OCI-M2 (cell line): Measurements from ENCODE around the gene CCND2.

Experiments used
- DNase-seq: peaks from one replicate; lab custom pipeline; 2025; ENCODE audit not compliant: unreplicated experiment; lab: John Stamatoyannopoulos, UW

The CCND2 gene

GRCh38 chr12:4289998-4290790 lies 16.6 kb downstream of the CCND2 start:
- DNase-seq: no peak

GRCh38 chr12:4292341-4293073 lies 18.9 kb downstream of the CCND2 start:
- DNase-seq: no peak

- DNase-seq: no peak
Measured at GRCh38 chr12:4293299-4293965, 19.9 kb downstream of the CCND2 start.

DNA sequence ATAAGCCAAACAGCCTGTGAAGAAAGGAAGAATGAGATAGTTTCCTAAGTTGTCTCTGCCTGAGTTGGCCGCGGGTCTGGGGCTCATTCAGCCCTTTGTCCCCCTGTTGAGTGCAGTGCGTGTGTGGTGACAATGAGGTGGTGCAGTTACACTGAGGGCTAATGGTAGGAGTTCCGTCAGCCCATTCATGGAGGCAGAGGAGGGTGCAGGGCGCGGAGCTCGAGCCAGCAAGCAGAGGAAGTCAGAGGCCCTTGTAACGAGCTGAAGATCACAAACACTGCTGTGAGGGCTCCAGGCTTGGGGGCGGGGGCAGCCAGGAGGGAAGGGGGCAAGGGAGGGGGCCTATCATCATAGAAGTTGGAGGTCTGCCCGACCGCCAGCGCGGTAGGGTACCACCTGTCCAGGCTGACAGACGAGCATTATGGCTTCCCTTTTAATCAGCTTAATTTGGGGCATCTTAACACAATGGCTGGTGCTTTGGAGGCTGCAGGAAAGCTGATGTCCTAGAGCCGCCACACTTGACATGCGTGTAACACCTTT lies 20.5 kb downstream of the CCND2 start:
- no peak for DNase-seq

GRCh38 chr12:4296751-4297150 lies 23.2 kb downstream of the CCND2 start:
- DNase-seq: no peak

- no peak for DNase-seq
Measured at GRCh38 chr12:4297617-4298016, 24.1 kb downstream of the CCND2 start.

DNA sequence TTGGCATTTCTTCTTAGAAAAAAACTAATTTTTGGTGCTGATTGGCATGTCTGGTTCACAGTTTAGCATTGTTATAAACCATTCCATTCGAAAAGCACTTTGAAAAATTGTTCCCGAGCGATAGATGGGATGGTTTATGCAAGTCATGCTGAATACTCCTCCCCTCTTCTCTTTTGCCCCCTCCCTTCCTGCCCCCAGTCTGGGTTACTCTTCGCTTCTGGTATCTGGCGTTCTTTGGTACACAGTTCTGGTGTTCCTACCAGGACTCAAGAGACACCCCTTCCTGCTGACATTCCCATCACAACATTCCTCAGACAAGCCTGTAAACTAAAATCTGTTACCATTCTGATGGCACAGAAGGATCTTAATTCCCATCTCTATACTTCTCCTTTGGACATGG lies 27.3 kb downstream of the CCND2 start:
- no peak for DNase-seq

GRCh38 chr12:4301932-4302501 lies 28.5 kb downstream of the CCND2 start:
- DNase-seq: no peak

DNA sequence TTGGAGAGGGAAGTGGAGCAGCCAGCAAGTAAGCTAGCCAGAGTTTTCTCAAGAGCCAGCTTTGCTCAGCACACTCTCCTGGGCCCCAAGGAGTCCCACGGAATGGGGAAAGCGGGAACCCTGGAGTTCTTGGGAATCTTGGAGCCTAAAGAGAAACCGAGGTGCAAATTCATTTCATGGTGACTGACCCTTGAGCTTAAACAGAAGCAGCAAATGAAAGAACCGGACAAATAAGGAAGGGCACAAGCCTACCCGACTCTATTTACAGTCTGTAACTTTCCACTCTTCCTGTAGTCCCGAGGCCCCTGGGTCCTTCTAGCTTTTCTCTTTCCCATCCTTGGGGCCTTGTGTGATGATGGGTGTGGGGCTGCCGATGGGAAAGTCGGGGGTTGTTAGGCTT lies 29.3 kb downstream of the CCND2 start:
- DNase-seq: no peak

DNA sequence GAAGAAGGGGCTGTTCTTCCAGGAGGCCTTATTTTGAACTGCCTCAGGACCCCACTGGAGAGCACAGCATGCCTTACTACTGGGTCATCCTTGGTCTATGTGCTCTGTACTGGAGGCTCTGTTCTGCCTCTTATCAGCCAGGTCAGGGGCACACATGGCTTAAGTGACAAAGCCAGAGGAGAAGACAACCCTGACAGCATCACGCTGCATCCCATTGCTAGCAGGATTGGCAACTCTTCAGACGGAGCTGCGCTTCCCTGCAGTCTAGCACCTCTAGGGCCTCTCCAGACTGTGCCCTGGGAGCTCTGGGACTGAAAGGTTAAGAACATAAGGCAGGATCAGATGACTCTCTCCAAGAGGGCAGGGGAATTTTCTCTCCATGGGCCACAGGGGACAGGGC lies 30.2 kb downstream of the CCND2 start:
- DNase-seq: no peak

DNA sequence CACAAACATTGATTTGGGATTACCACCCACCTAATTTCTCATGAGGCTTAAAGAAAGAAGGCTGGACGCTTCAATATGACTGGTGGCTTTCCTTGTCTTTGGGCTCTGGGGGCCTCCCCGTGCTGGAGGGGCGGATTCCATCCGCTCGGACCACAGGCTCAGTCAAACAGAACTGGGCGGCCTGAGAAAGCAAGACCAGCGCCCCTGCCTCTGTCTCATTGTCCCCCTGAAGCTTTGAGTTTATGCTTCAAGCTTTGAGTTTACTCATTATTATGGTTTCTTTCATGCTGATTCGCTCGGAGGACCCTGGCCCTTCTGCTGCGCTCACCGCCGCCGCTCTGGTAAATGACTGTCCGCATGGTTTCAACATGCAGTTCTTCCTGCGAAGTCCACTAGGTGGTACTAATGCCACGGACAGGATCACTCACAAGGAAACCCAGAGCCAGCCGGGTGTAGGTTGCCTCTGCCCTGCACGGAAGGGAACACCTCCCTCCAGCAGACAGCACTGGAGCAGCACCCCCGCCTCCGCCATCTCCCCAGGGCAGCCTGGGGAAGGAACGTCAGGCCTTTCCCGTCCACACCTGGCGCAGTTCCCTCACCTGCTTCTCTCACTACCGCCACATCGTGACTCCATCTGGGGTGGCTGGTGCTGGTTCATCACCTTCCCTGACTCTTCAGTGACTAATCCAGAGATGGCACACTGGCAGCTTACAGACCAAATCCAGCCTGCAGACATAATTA lies 34.2 kb downstream of the CCND2 start:
- DNase-seq: no peak

GRCh38 chr12:4308334-4308950 lies 34.9 kb downstream of the CCND2 start:
- DNase-seq: no peak

- DNase-seq: no peak
Measured at GRCh38 chr12:4311776-4312175, 38.2 kb downstream of the CCND2 start.

DNA sequence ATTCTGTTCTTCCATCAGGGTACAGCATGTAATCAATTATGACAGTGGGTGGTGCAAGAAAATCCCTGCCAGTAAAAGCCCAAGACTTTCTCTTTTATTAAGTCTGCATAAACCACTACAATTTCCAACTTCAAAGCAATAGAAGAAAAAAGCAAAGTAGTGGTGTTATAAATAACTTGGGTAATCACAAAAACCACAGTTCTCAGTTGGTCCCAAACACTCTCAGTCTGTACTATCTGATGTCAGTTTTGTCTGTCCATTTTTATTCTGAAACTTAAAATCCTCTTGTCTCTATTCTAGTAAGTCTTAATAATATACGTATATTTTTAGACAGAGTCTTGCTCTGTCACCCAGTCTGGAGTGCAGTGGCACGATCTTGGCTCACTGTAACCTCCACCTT lies 38.7 kb downstream of the CCND2 start:
- DNase-seq: no peak

- no peak for DNase-seq
Measured at GRCh38 chr12:4320497-4320852, 46.9 kb downstream of the CCND2 start.

DNA sequence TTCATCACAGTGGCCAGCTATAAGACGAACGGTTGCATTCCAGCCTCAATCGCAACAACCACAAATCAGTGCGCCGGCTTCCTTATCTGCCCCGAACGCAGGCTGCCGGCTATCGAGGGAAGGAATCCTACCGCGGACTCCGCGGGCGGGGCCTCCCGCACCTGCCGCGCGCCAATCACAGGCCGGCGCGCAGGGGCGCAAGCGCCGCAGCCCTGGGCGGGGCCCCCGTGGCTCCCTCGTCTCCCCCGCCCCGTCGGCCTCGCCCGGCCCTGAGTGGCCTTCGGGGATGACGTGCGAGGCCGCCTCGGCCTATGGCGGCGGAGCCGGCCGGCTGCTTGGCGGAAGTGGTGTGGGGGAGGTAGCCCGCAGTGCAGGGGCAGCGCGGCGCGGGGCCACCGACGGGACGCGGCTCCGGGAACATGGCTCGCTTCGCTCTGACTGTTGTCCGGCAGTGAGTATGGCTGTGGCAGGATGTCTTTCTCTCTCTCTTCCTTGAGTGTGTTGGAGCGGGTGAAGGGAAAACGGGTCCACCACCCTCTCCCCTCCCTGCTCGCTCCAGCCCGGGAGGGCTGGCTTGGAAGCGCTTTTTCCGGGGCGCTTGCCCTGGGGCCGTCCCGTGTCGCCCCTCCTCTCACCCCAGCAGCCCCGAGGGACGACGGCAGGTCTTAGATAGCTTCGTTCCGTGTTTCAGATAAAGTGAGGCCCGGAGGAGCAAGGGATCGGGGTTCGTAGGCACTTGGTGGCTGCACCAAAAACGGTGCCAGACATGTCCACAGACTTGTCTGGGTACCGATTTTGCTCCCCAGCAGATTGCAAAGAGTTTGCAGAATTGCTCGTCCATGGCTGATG lies 47.5 kb downstream of the CCND2 start, which contains the start of gene TIGAR:
TIGAR (plus strand) TSS at position 361 of the 849 bp plus-strand sequence; CDS start at position 420, 59 bp downstream.
- no peak for DNase-seq

GRCh38 chr12:4322726-4323125 lies 49.2 kb downstream of the CCND2 start:
- DNase-seq: no peak
